GM12872 (cell line): Measurements from ENCODE around the gene SORBS1.

Experiments
- TF ChIP-seq, protein P1 (sequence below): IDR thresholded peaks from 3 replicates; pipeline ENCODE4 v1.5.1; 2011; ENCODE audit warnings: low read depth, mild to moderate bottlenecking, low read length, moderate library complexity; ENCODE audit not compliant: insufficient read depth

Gene SORBS1

GRCh38 chr10:95475827-95476468 is 85.2 kb downstream of the SORBS1 start:
- TF ChIP-seq, protein P1, sequence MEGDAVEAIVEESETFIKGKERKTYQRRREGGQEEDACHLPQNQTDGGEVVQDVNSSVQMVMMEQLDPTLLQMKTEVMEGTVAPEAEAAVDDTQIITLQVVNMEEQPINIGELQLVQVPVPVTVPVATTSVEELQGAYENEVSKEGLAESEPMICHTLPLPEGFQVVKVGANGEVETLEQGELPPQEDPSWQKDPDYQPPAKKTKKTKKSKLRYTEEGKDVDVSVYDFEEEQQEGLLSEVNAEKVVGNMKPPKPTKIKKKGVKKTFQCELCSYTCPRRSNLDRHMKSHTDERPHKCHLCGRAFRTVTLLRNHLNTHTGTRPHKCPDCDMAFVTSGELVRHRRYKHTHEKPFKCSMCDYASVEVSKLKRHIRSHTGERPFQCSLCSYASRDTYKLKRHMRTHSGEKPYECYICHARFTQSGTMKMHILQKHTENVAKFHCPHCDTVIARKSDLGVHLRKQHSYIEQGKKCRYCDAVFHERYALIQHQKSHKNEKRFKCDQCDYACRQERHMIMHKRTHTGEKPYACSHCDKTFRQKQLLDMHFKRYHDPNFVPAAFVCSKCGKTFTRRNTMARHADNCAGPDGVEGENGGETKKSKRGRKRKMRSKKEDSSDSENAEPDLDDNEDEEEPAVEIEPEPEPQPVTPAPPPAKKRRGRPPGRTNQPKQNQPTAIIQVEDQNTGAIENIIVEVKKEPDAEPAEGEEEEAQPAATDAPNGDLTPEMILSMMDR: no peak

- TF ChIP-seq, protein P1: no peak
These were observed 86.2 kb downstream of the SORBS1 start for GRCh38 chr10:95475003-95475383.

- TF ChIP-seq, protein P1: no peak
These were observed 86.8 kb downstream of the SORBS1 start for GRCh38 chr10:95474228-95475002.

DNA sequence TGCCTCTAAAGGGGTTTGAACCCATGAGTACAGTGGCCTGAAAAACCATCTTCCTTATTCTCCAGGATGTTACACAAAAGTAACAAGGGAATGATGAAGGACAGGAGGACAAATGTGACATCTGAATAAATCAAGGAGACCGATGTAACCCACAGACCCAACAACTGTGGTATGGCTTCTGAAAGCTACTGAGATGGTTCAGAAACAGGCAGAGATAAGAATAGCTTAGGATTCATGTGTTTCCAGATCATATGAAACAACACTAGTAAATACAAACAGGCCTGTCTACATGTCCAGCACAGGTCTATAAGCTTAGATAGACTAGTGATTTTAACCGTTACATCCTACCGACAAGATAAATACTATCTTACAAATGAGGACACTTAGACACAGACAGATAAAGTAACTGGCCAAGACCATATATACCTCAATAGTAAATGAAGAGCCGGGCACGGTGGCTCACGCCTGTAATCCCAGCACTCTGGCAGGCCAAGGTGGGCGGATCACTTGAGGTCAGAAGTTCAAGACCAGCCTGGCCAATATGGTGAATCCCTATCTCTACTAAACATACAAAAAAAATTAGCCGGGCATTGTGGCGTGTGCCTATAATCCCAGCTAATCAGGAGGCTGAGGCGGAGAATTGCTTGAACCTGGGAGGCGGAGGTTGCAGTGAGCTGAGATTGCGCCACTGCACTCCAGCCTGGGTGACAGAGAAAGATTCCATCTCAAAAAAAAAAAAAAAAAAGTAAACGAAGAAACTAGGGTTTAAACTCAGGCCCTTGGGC is 88.7 kb downstream of the SORBS1 start:
- TF ChIP-seq, protein P1: no peak

GRCh38 chr10:95469676-95470075 is 91.5 kb downstream of the SORBS1 start:
- TF ChIP-seq, protein P1: no peak

GRCh38 chr10:95469251-95469650 is 91.9 kb downstream of the SORBS1 start:
- TF ChIP-seq, protein P1: no peak

DNA sequence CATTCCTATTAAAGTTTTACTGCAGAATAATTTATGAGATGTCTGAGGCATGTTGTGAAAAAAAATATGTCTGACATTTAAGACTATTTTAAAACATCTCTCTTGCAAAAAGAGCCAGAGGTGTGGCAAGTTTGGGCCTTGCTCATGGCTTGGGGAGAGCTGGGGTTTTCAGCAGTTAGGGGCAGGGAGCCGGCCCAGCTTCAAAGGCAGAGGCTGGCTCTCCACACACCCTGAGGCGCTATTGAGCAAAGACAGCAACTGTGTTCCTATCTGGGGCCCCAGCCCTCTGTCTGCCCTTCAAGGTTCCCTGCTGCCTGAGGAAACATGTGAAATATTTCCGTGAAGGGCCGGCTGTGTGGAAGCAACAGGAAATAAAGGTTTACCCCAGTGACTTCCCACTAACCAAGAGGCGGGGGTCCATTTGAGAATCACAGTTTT is 94.0 kb downstream of the SORBS1 start:
- TF ChIP-seq, protein P1: no peak
